DMS79 treated with DMSO at 0.1 percent for 48 hours (cell line): ENCODE measurements around the gene NINJ1.
"Not testable (repeated sequence)": the region's sequence is repeated elsewhere in the genome, so short reads cannot be mapped to it uniquely, and the experiment has no call there.

Experiments
- DNase-seq: peaks from one replicate; lab custom pipeline; 2025; lab: John Stamatoyannopoulos, UW

Gene NINJ1

GRCh38 chr9:93159601-93160471, 25.8 kb upstream of the NINJ1 start:
- DNase-seq: peak; percentile 34

GRCh38 chr9:93156475-93157008, 22.5 kb upstream of the NINJ1 start:
- no peak for DNase-seq

- DNase-seq: peak; percentile 3
Observed at GRCh38 chr9:93155716-93156474, 21.8 kb upstream of the NINJ1 start.

DNA sequence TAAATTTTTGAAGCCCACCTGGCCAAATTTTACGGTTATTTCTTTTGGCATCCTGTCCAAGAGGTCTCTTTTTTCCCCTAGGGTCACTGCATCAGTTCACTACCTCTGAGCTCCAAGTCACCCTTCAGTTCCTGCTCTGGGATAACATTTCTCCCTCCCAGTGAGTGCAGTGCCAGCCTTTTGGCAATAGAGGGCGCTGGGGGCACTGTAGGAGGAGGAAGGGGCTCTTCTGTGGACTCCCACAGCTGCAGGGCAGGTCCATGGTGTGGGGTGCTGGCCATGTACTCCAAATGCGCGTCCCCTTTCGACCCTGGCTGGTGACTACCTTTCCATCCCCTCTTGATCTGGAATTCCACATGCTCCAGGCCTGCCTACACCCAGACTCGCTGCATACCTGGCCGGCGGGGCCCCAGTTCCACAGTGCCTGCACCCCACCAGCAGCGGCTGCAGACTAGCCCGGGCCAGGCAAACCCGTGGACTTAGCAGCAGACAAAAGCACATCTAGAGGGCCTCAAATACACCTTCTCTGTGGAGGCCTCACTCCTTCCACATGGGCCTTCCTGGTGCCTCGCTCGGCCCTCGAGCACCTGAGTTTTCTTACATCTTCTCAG, 20.3 kb upstream of the NINJ1 start:
- no peak for DNase-seq

GRCh38 chr9:93151097-93151784, 17.2 kb upstream of the NINJ1 start:
- DNase-seq: no peak

DNA sequence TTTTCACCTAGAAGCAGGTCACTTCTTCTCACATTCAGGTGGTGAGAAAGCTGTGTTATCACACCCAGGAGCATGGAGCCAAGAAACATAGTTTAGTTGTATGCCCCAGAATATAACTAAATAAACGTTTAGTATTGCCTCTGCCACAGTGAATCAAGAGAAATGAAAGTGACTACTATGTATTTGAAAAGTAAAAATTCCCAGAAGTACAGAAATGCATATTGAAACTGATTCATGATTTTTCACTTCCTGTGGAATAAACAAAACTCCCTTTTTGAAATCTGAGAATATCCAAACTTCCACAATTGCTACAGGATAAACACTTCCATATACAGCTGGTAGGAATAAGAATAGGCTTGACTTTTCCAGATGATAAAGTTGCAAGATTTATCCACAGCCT, 15.3 kb upstream of the NINJ1 start:
- no peak for DNase-seq

DNA sequence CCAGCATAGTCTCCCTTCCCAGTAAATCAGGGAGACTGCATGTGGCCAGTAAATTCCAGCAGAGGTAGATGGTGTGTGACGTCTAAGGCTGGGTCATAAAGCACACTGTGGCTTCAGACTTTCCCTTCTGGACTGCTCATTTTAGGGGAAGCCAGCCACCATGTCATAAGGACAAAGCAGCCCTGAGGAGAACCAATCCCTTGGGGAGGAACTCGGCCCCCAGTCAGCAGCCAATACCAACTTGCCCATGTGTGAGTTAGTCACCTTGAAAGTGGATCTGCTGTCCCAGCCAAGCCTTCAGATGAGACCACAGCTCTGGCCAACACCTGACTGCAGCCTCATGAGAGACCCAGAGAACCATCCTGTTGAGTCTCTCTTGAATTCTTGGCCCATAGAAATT, 14.7 kb upstream of the NINJ1 start:
- no peak for DNase-seq

DNA sequence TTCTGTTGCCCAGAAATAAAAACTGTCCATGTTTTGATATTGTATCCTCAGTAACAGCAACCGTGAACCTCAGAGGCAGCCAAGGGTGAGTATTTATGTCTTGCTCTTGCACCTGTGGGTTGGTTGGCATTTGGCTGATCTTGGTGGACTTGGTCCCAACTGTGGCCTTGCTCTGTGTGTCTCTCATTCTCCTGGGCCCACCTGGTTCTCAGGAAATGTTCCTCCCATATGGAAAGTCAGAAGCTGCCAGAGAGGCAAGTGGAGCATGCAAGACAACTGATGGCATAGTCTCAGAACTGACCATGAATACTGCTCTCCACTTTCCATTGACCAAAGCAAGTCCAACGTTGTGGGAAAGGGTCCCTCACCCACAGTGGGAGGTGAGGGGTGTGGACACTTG, 13.6 kb upstream of the NINJ1 start:
- DNase-seq: no peak

GRCh38 chr9:93146696-93147095, 12.6 kb upstream of the NINJ1 start:
- not testable (repeated sequence) for DNase-seq

GRCh38 chr9:93143830-93144530, 9.9 kb upstream of the NINJ1 start:
- DNase-seq: peak; percentile 26

- no peak for DNase-seq
Observed at GRCh38 chr9:93141771-93142483, 7.9 kb upstream of the NINJ1 start.

DNA sequence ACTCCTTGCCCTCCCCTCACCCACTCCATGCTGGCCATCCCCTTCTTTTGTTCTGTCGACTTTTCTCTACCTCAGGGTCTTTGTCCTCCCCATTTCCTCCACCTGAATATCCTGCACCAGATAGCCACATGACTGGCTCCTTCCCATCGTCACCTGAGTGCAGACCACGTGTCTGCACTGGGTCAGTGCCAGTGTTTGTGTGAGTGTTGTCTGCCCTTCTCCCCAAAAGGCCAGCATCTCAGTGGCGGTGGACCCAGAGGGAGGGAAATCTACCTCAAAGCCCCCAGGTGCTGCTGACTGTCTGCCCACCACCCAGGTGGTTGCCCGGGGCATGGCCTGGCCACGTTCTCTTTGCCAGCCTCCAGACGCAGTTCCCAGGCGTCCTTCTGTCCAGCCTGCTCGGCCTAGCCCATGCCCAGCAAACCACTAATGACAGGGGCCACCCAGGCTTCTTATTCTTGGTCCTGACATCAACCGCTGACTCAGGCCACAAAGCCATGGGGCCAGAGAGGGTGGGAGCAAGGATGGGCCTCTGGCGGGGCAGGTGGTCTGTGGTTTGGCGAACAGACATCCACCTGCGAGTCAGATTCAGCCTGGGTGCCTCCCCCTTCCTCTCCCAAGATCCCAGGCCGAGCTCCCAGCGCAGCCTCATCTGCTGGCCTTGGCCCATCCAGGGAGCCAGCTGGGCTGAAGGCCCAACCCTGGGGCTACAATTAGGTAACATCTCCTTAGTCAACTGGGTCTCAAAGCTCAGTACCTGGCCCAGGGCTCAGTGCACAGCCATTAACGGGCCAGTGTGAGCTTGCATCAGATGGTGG, 5.5 kb upstream of the NINJ1 start:
- DNase-seq: no peak

DNA sequence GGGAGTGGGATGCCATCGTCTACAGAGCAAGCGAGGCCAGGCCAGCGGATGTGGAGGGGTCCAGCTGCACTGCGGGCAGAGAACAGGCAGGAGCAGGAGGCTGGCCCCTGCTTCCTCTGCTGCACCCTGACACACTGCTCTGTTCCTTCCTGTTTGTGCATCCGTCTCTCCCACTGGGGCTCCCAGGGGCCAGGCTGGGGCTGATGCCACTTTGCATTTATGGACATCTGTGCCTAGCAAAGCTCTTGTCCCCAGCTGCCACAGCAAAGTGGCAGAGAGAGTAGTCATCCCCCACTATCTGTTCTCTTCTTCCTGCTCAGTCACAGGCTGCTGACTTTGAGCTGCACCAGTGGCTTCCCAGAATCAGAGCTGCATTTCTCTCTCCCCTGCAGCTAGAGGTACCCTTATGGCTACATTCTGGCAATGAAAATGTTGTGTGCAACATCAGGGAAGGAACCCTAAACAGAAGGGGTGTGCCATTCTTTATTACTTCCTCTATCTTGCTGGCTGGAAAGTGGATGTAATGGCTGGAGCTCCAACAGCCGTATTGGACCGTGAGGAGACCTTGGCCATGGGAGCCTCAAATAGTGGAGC, 4.2 kb upstream of the NINJ1 start:
- no peak for DNase-seq

DNA sequence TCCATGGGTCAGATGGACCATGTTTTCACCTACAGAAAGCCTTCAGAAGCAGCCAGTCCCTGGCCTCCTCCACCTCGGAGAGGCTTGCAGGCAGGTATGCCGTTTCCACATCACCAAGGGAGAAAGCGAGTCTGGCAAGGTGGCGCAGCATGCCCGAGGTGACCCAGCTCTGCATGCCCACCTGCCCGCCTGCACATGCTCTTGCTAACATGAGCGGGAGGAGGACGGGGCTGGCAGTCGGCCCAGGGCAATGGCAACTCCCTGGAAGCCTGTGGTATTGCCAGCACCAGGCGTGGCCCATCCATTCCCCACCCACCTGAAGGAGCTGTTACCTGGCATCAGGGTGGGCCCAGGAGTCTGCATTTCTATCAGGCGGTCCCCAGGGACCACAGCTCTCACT, 3.3 kb upstream of the NINJ1 start:
- DNase-seq: no peak

- DNase-seq: peak; percentile 33
Observed at GRCh38 chr9:93136011-93136440, 2.0 kb upstream of the NINJ1 start.

DNA sequence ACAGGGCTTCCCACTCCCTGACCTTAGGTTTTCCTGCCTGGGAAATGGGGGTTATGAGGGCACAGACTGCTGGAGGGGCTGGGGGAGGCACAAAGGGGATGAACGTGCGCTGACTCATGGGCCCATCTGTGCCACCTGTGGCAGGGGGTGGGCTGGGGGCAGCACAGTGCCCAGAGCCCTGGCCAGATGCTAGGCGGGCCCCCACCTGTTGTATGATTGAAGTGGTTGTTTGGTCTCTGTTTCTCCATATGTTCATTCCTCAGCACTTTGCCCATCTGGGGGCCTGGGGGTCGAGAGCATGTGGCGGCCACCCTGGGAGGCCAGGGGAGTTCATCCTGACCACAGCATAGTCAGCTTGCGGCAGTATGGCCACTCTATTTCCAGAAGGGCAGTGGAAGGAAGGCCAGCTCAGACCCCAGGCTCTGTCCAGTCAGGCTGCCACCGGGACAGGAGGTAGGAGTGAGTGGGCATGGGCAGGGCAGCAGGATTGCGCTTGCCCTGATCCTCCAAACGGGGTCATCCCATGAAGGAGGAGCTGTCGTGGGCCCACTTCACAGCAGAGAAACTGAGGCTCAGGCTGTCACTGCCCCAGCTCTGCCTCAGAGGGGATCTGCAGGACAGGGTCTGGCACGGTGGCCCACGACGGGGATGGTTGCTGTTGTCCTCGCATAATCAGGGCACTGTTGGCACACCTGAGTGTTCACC, 841 bp upstream of the NINJ1 start:
- no peak for DNase-seq

DNA sequence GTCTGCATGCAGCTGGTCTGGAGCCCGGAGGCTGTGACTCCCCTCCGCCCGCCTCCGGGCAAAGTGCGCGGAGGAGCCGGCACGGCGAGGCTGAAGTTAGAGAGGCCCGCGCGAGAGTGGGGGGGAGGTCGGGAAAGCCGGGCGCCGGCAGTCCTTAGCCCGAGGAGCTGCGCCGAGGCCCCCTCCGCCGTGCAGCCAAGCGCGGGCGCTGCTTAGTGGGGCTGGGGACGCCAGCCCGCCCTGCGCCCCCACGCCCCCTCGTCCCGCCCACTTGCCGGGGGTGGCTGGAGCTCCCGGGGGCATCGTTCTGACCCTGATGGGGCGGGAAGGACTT, 403 bp downstream of the NINJ1 start:
- peak; percentile 10 for DNase-seq

DNA sequence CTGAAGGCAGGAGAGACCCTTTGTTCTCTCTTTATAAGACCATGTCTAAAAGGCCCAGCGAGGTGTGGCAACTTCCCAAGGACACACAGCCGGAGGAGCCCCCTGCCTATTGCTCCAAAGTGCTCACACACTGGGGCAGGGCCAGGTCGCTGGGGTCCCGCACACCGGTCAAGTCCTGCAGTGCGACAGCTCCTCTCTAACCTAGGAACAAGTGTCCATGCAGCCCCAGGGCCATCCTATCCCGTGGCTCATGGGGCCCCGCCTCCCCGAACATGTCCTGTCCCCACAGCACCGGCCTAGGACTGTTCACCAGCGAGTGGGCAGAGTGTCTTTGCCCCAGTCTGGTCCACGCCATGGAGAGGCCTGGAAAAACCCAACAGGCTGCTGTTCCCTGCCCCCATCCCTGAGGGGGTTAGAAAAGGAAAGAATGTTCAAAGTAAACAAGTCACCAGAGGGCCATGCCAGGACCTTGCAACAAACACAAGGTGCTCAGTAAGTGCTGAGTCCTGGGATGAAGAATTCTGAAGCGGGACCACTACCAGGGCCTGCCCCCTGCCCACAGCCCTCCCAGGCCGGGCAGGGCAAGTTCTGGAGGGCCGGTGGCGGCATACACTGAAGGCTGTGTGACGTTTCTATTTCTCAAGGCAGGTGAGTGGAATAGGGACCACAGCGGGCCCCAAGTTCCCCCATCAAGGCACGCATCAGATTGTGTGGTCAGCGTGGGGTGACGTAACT, 938 bp downstream of the NINJ1 start:
- DNase-seq: no peak
